Right atrium auricular region (tissue), 2 donors: ENCODE results near the gene STX16. TPM values are rescaled to one million over a fixed set of nuclear protein-coding genes. Genes with fewer than 3 reads are reported as not detected.

Experiments used
- DNase-seq: peaks from one replicate; pipeline ENCODE4 v3.0.0-alpha.2; 2019; ENCODE audit warnings: low spot score
- H3K27ac ChIP-seq, 2 donors: fragments of 200-600 bp; sonication (generic); 1 replicate in 1 of 2; 2 replicates in 1 of 2; pipeline ENCODE4 v1.5.1; 2016 to 2019
- H3K27me3 ChIP-seq, 2 donors: fragments of 200-600 bp; sonication (generic); one replicate each; pipeline versions ENCODE4 v1.5.1 to v1.6.0; 2017 to 2019
- H3K36me3 ChIP-seq: fragments of 200-600 bp; sonication (generic); one replicate; pipeline ENCODE4 v1.5.1; 2016
- H3K4me1 ChIP-seq, 2 donors: fragments of 200-600 bp; sonication (generic); one replicate each; pipeline versions ENCODE4 v1.5.1 to v1.6.0; 2017 to 2019
- H3K4me3 ChIP-seq, 2 donors: fragments of 200-600 bp; sonication (generic); 1 replicate in 1 of 2; 2 replicates in 1 of 2; pipeline ENCODE4 v1.5.1; 2017 to 2019; ENCODE audit warnings: mild to moderate bottlenecking in 1 of 2, moderate library complexity in 1 of 2
- H3K9me3 ChIP-seq, 2 donors: fragments of 200-600 bp; sonication (generic); one replicate each; pipeline ENCODE4 v1.5.1; 2019
- total RNA-seq, 2 donors: library from RNA; depleted of rRNA; stranded (reverse); fragments of >200 nt; gene quantifications; one replicate each; pipeline ENCODE4 v1.1.0, GENCODE V29; 2016
- TF ChIP-seq, protein P1 (sequence below), 2 donors: fragments of 200-600 bp; sonication (generic); IDR thresholded peaks; one replicate each; pipeline ENCODE4 v1.5.1; 2019; ENCODE audit warnings: antibody characterized with exemption in 2 of 2

The STX16 gene
- total RNA-seq, 2 donors from 2014 or later: 20.9 to 26.1 TPM

DNA sequence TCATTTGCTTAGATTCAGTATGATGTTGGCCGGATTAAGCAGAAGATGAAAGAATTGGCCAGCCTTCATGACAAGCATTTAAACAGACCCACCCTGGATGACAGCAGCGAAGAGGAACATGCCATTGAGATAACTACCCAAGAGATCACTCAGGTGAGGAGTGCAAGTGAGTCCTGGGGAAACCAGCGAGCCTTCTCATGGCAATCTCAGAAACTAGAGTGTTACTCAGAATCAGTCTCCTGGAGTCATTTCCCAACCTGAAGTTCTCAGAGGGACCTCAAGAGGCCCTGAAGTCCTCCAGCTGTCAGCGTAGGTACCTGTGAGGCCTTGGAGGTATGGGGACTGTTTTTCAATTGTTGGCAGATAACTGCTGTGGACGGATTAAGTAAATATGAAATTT lies 16.9 kb downstream of the STX16 start:
- TF ChIP-seq, protein P1, sequence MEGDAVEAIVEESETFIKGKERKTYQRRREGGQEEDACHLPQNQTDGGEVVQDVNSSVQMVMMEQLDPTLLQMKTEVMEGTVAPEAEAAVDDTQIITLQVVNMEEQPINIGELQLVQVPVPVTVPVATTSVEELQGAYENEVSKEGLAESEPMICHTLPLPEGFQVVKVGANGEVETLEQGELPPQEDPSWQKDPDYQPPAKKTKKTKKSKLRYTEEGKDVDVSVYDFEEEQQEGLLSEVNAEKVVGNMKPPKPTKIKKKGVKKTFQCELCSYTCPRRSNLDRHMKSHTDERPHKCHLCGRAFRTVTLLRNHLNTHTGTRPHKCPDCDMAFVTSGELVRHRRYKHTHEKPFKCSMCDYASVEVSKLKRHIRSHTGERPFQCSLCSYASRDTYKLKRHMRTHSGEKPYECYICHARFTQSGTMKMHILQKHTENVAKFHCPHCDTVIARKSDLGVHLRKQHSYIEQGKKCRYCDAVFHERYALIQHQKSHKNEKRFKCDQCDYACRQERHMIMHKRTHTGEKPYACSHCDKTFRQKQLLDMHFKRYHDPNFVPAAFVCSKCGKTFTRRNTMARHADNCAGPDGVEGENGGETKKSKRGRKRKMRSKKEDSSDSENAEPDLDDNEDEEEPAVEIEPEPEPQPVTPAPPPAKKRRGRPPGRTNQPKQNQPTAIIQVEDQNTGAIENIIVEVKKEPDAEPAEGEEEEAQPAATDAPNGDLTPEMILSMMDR (IDR thresholded peaks at IDR 0.05): no peak
- Histone ChIP-seq H3K36me3 (peaks cover 36% of the 10 kb centered on the region), H3K9me3 (no peaks in the 10 kb centered on the region), H3K27ac (no peak overlapping the region), H3K4me1 (no peaks in the 10 kb centered on the region), H3K27me3 (no peaks in the 10 kb centered on the region), H3K4me3 (no peak overlapping the region)
- DNase-seq: no peak

DNA sequence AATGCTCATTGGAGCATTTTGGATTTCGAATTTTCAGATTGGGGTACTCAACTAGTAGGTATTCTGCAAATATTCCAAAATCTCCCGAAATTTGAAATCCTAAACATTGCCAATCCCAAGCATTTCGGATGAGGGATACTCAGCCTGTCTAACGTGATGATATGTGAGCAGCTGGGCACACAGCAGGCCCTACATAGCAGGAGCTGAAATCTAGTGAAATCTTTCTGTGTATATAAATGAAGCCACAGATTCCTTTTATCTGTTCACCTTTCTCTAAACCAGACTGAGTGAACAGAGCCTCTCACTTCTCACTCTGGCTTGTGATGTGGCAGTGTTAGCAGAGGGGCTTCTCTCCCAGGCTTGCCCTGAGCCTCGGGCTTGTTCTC lies 17.8 kb downstream of the STX16 start:
- H3K27ac ChIP-seq: no peak overlapping the region
- H3K4me3 ChIP-seq: no peak overlapping the region
- H3K36me3 ChIP-seq: peaks cover 44% of the 10 kb centered on the region
- DNase-seq: no peak
- no peaks in the 10 kb centered on the region for H3K4me1 ChIP-seq
- H3K9me3 ChIP-seq: no peaks in the 10 kb centered on the region
- no peaks in the 10 kb centered on the region for H3K27me3 ChIP-seq
- TF ChIP-seq, protein P1 (IDR thresholded peaks at IDR 0.05): no peak

DNA sequence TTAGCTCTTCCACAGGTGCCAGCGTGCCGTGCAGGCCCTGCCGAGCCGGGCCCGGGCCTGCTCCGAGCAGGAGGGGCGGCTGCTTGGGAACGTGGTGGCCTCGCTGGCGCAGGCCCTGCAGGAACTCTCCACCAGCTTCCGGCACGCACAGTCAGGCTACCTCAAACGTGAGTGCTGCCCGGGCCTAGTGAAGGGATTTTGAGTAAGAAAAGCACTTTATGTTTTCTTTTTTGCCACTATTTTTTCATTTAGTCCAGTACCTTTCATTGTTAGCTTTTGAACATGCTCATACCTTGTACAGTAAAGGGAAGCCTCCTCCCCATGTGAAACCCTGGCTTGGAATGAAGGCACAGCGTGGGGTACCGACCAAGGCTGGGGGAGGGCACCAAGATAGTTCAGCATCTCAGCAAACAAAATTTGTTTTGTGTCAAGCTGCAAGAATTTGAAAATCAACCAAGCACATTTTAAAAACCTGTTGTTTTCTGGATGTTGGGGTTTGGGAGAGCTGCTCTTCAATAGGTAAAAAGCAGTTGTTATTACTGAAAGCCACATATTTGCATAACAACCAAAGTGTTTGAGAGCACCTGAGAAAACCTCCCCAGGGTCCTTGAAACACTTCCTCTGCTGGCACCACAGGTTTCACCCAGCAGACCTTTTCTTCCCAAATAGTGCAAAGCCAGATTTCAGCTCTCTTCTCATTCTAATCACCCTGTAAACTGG lies 18.4 kb downstream of the STX16 start:
- Histone ChIP-seq H3K36me3 (peaks cover 50% of the 10 kb centered on the region), H3K9me3 (no peaks in the 10 kb centered on the region), H3K27me3 (no peaks in the 10 kb centered on the region), H3K4me1 (no peaks in the 10 kb centered on the region), H3K27ac (no peak overlapping the region), H3K4me3 (no peak overlapping the region)
- TF ChIP-seq, protein P1 (IDR thresholded peaks at IDR 0.05): no peak
- no peak for DNase-seq

DNA sequence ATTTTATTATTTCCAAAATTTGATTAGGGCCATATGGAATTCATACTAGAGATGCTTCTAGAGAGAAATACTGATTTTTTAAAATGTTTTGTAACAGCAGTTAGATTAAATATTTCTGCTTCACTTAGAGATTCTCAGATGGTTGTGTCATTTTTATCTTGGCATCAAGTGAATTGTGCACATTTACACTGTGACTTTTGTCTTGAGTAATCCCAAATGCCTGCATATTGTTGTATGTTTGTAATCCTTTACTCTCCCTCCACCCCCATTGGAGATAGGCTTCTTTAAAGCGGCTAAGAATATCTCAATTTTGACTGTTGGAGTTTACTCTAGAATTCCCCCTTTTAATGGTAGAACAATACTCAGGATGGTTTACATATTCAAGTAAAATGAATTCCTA lies 19.0 kb downstream of the STX16 start:
- DNase-seq: no peak
- no peaks in the 10 kb centered on the region for H3K4me1 ChIP-seq
- H3K27me3 ChIP-seq: no peaks in the 10 kb centered on the region
- H3K4me3 ChIP-seq: no peak overlapping the region
- H3K9me3 ChIP-seq: no peaks in the 10 kb centered on the region
- no peak overlapping the region for H3K27ac ChIP-seq
- TF ChIP-seq, protein P1 (IDR thresholded peaks at IDR 0.05): no peak
- peaks cover 56% of the 10 kb centered on the region for H3K36me3 ChIP-seq

DNA sequence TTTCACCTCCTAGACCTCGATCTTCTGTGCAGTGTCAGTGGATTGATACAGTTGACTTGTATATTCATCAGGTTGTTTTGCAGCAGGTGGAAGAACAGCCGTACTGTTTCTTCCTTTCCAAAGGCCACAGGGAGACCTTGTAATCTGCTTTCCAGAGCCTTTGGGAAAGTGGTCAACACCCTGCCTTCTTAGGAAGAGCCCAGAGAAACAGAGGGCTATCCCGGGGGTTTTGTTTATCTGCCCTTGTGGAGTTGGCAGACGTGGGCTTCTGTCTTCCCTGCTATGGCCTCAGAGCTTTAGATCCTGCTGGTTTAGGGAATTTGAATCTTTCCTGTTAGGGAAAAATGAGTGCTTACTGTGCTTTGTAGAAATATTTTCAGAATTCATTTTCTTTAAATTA lies 19.6 kb downstream of the STX16 start:
- Histone ChIP-seq H3K36me3 (peaks cover 62% of the 10 kb centered on the region), H3K27ac (no peak overlapping the region), H3K27me3 (no peaks in the 10 kb centered on the region), H3K9me3 (no peaks in the 10 kb centered on the region), H3K4me3 (no peak overlapping the region), H3K4me1 (no peaks in the 10 kb centered on the region)
- TF ChIP-seq, protein P1 (IDR thresholded peaks at IDR 0.05): no peak
- no peak for DNase-seq

DNA sequence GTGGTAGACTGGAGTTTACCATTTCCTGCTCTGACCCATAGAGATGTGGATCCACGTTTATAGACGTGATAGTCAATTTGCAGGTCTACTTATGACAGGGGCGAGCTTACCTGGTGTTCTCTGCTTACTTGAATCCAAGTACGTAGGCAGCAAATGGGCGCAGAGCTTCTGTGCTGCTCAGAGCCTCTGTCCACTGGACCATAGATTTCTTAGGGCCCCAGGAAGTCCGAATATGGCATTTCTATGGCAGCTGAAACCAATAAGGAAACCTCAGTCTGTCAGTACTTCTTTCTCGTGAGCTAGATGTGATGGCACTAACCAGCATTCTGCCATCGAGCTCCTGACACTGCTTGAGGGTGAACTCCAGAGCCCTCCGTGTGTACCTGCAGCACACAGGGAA lies 22.0 kb downstream of the STX16 start:
- Histone ChIP-seq H3K4me3 (no peak overlapping the region), H3K36me3 (peaks cover 74% of the 10 kb centered on the region), H3K9me3 (no peaks in the 10 kb centered on the region), H3K4me1 (no peaks in the 10 kb centered on the region), H3K27me3 (no peaks in the 10 kb centered on the region), H3K27ac (no peak overlapping the region)
- DNase-seq: no peak
- TF ChIP-seq, protein P1 (IDR thresholded peaks at IDR 0.05): no peak
